WI38 (cell line): ENCODE results near the gene ADSS1.

Experiments used
- H3K4me3 ChIP-seq: 2 replicates; pipeline ENCODE4 v1.5.1; 2011; ENCODE audit warnings: low read depth, mild to moderate bottlenecking, control low read depth, low read length
- TF ChIP-seq, protein P1 (sequence below): IDR thresholded peaks from 2 replicates; pipeline ENCODE4 v1.5.1; 2012; ENCODE audit warnings: low read depth, mild to moderate bottlenecking, control low read depth, low read length

ADSS1 gene

DNA sequence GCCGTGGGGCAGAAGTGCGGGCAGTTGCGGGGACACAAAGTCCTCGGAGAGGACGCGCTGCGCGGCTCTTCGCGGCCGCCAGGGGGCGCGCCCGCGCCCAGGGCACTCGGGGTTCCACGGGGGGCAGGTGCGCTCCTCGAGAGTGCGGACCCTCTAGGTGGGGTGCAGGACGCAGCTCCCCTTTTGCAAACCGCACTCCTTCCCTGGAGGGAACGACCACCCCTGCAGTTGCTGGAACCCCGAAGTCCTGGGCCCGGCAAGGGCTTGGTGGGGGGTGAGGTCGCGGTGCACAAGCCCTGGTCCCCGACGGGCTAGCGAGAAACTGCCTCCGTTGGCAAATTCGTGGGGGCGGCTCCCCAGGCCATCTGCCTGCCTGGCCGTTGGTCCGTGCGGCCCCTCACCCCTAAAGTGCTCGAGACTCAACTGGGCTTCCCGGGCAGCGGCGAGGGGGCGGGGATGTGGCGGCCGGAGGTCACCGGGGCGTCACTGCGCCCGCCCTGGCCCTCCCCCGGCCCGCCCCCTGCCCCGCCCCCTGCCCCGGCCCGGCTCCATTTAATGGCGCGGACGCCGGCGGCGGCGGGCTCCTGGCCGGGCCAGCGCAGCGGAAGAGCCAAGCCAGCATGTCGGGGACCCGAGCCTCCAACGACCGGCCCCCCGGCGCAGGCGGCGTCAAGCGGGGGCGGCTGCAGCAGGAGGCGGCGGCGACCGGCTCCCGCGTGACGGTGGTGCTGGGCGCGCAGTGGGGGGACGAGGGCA is at the start of gene ADSS1:
Gene ADSS1 (plus strand): TSS at position 579 of the 756 bp plus-strand sequence. CDS start 42 bp downstream, at position 621.
- H3K4me3 ChIP-seq = peak within 1 kb of the TSS; percentile 56
- TF ChIP-seq, protein P1, sequence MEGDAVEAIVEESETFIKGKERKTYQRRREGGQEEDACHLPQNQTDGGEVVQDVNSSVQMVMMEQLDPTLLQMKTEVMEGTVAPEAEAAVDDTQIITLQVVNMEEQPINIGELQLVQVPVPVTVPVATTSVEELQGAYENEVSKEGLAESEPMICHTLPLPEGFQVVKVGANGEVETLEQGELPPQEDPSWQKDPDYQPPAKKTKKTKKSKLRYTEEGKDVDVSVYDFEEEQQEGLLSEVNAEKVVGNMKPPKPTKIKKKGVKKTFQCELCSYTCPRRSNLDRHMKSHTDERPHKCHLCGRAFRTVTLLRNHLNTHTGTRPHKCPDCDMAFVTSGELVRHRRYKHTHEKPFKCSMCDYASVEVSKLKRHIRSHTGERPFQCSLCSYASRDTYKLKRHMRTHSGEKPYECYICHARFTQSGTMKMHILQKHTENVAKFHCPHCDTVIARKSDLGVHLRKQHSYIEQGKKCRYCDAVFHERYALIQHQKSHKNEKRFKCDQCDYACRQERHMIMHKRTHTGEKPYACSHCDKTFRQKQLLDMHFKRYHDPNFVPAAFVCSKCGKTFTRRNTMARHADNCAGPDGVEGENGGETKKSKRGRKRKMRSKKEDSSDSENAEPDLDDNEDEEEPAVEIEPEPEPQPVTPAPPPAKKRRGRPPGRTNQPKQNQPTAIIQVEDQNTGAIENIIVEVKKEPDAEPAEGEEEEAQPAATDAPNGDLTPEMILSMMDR = peak; percentile 90

DNA sequence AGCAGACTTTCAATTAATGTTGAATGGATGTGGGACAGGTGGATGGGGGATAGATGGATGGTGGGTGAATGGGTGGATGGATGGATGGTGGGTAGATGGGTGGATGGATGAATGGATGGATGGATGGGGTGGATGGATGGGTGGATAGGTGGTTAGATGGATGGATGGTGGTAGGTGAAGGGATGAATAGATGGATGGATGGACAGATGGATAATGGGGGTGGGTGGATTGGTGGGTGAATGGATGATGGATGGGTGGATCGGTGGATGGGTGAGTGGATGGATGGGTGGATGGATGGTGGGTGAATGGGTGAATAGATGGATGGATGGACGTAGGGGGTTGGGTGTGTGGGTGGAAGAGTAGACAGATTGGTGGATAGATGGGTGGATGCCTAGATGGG is 48.6 kb upstream of the ADSS1 start:
- TF ChIP-seq, protein P1 = no peak
- H3K4me3 ChIP-seq = no peak overlapping the region

- no peak overlapping the region for H3K4me3 ChIP-seq
Observed at GRCh38 chr14:104676130-104676693, 47.8 kb upstream of the ADSS1 start.

DNA sequence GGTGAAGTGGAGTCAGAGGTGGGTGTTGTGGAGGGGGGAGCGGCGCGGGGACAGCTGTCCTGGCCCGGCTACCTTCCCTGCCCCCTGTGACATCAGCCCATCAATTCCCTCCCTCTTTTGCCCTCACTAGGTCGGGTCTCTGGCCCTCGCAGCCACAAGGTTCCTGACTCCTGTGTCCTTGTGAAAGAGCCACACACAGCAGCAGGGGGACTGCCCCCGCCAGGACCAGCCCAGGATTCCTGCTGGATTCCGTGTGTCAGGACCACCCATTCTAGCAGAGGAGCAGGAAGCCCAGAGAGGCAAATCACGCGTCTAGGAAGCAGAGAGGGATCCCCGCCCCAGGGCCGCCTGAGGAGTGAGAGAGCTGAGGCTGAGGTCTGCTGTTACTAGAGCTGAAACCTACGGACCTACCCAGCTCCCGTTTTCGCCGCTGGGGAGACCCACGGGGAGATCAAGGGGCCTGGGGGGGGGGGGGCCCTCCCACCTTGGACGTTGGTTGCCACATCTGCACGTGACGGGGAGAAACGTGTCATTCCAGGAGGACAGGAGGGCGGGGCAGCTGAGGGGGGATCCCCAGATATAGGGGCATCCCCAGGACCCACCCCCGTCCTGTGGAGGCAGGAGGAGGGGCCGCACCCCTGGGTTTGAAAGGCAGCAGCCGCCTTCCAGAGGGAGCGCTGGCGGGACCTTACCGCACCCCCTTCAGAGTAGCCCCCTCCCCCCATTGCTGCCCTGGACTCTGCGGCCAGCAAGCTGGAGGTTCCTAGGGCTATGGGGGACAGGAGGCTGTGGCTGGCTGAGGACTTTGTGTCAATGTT is 47.1 kb upstream of the ADSS1 start:
- peak overlapping the region; percentile 59 for H3K4me3 ChIP-seq
- TF ChIP-seq, protein P1 = no peak

More at GRCh38 chr14:104676130-104676693, 47.8 kb upstream of the ADSS1 start:
- TF ChIP-seq, protein P1 = no peak

DNA sequence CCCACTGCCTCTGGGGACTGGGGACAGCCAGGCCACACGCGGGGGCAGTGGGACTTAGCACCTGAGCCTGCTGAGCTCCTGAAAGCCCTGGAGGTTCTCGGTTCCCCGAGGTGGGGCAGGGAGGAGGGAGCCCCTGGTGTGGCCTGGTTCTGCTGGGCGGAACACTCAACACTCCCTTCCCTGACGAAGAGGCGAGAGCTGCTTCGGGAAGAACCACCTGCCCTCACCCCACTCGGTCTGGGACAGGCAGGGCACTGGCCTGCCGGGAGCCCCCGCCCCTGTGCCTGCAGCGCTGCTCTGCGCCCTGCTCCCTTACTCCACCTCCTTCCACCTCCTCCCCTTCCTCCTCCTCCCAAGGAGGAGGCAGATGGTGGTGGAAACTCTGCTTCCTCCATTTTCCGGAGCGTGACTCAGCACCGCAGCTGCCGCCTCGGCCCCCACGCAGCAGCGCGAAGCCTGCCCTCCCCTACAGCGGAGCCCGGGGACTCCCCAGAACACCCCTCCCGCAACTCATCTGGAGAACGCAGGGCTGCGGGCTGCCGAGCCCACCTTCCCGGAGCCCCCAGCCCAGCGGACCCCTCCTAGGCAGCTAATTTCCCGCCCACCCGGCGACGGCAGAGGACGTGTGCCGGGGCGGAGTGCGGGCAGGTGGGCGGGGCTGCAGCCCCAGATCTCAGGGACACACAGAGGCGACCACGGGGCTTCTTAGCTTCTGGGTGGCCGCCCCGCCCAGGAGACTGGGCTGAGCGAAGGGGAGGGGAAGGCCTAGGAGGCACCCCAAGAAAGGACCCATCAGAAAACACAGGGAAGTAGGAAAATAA is 46.3 kb upstream of the ADSS1 start:
- peak overlapping the region; percentile 59 for H3K4me3 ChIP-seq
- TF ChIP-seq, protein P1 = no peak

GRCh38 chr14:104678346-104678745 is 45.7 kb upstream of the ADSS1 start:
- H3K4me3 ChIP-seq = peak overlapping the region; percentile 59
- TF ChIP-seq, protein P1 = no peak
